Liver (tissue), 3 donors: ENCODE results near the gene SEZ6L2.

Source experiments
- EGR1 ChIP-seq, 2 donors: IDR thresholded peaks; 2 replicates each; pipeline ENCODE4 v1.6.1; 2016 to 2018; ENCODE audit warnings: antibody characterized with exemption in 2 of 2, low read depth in 2 of 2
- FOXA1 ChIP-seq: IDR thresholded peaks from 2 replicates; pipeline ENCODE4 v1.6.1; 2016; ENCODE audit warnings: antibody characterized with exemption
- GABPA ChIP-seq, 2 donors: IDR thresholded peaks in 1 of 2; conservative IDR thresholded peaks in 1 of 2; 2 replicates each; pipeline ENCODE4 v1.6.1; 2016; ENCODE audit warnings: antibody characterized with exemption in 2 of 2, mild to moderate bottlenecking in 1 of 2, moderate library complexity in 1 of 2
- JUND ChIP-seq, 2 donors: IDR thresholded peaks; 2 replicates each; pipeline ENCODE4 v1.6.1; 2016; ENCODE audit warnings: antibody characterized with exemption in 2 of 2
- NR2F2 ChIP-seq: IDR thresholded peaks from 2 replicates; pipeline ENCODE4 v1.6.1; 2016; ENCODE audit warnings: antibody characterized with exemption
- RAD21 ChIP-seq, 2 donors: IDR thresholded peaks; 2 replicates each; pipeline ENCODE4 v1.6.1; 2016; ENCODE audit warnings: antibody characterized with exemption in 2 of 2, mild to moderate bottlenecking in 2 of 2
- SP1 ChIP-seq: IDR thresholded peaks from 2 replicates; pipeline ENCODE4 v1.6.1; 2018; ENCODE audit warnings: antibody characterized with exemption, mild to moderate bottlenecking
- TAF1 ChIP-seq: conservative IDR thresholded peaks from 2 replicates; pipeline ENCODE4 v1.6.1; 2016; ENCODE audit warnings: antibody characterized with exemption, mild to moderate bottlenecking
- YY1 ChIP-seq: IDR thresholded peaks from 2 replicates; pipeline ENCODE4 v1.6.1; 2016; ENCODE audit warnings: antibody characterized with exemption, mild to moderate bottlenecking
- TF ChIP-seq, protein P1 (sequence below): fragments of 150-350 bp; IDR thresholded peaks from 2 replicates; pipeline ENCODE4 v1.5.1; 2017; ENCODE audit warnings: improper control_type of control experiment, low read depth, low read length; ENCODE audit not compliant: missing input control
- TF ChIP-seq, protein P2 (sequence below): IDR thresholded peaks from 2 replicates; pipeline ENCODE4 v1.6.1; 2016; ENCODE audit warnings: antibody characterized with exemption
- TF ChIP-seq, protein P3 (sequence below): IDR thresholded peaks from 2 replicates; pipeline ENCODE4 v1.6.1; 2016; ENCODE audit warnings: antibody characterized with exemption
- TF ChIP-seq, protein P4 (sequence below): IDR thresholded peaks from 2 replicates; pipeline ENCODE4 v1.6.1; 2016; ENCODE audit warnings: antibody characterized with exemption
- TF ChIP-seq, protein P5 (sequence below): IDR thresholded peaks from 2 replicates; pipeline ENCODE4 v1.6.1; 2016; ENCODE audit warnings: antibody characterized with exemption, mild to moderate bottlenecking
- donor health status: healthy.
- donor health status: healthy.

DNA sequence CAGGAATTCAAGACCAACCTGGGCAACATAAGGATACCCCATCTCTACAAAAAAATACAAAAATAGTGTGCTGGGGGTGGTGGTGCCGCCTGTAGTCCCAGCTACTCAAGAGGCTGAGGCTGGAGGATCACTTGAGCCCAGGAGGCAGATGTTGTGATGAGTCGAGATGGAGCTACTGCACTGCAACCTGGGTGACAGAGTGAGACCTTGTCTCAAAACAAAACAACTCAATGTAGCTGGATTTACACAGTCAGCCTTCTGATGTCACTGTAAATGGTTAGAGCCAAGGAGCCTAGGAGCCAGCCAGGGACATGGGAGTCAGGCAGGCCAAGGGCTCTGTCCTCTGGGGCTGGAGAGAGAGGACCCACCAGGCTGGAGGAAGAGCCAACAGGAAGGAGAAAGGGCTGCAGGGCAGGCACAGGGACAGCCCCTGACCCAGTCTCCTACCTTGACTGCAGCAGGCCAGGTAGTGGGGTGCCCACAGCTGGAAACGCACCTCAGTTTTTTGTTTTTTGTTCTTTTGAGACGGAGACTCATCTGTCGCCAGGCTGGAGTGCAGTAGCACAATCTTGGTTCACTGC, 44.7 kb downstream of the SEZ6L2 start:
- TF ChIP-seq, protein P1, sequence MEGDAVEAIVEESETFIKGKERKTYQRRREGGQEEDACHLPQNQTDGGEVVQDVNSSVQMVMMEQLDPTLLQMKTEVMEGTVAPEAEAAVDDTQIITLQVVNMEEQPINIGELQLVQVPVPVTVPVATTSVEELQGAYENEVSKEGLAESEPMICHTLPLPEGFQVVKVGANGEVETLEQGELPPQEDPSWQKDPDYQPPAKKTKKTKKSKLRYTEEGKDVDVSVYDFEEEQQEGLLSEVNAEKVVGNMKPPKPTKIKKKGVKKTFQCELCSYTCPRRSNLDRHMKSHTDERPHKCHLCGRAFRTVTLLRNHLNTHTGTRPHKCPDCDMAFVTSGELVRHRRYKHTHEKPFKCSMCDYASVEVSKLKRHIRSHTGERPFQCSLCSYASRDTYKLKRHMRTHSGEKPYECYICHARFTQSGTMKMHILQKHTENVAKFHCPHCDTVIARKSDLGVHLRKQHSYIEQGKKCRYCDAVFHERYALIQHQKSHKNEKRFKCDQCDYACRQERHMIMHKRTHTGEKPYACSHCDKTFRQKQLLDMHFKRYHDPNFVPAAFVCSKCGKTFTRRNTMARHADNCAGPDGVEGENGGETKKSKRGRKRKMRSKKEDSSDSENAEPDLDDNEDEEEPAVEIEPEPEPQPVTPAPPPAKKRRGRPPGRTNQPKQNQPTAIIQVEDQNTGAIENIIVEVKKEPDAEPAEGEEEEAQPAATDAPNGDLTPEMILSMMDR = no peak
- no peak for TF ChIP-seq RAD21 (IDR thresholded peaks at IDR 0.05)
- TF ChIP-seq, protein P2, sequence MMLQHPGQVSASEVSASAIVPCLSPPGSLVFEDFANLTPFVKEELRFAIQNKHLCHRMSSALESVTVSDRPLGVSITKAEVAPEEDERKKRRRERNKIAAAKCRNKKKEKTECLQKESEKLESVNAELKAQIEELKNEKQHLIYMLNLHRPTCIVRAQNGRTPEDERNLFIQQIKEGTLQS = no peak
- TF ChIP-seq GABPA (IDR thresholded peaks at IDR 0.05 in 1 of 2, conservative IDR thresholded peaks at IDR 0.05 in 1 of 2) = no peak
- TF ChIP-seq, protein P3, sequence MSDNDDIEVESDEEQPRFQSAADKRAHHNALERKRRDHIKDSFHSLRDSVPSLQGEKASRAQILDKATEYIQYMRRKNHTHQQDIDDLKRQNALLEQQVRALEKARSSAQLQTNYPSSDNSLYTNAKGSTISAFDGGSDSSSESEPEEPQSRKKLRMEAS = no peak
- TF ChIP-seq SP1 = no peak
- TF ChIP-seq, protein P4, sequence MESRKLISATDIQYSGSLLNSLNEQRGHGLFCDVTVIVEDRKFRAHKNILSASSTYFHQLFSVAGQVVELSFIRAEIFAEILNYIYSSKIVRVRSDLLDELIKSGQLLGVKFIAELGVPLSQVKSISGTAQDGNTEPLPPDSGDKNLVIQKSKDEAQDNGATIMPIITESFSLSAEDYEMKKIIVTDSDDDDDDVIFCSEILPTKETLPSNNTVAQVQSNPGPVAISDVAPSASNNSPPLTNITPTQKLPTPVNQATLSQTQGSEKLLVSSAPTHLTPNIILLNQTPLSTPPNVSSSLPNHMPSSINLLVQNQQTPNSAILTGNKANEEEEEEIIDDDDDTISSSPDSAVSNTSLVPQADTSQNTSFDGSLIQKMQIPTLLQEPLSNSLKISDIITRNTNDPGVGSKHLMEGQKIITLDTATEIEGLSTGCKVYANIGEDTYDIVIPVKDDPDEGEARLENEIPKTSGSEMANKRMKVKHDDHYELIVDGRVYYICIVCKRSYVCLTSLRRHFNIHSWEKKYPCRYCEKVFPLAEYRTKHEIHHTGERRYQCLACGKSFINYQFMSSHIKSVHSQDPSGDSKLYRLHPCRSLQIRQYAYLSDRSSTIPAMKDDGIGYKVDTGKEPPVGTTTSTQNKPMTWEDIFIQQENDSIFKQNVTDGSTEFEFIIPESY = no peak
- TF ChIP-seq JUND (IDR thresholded peaks at IDR 0.05) = no peak
- TF ChIP-seq, protein P5, sequence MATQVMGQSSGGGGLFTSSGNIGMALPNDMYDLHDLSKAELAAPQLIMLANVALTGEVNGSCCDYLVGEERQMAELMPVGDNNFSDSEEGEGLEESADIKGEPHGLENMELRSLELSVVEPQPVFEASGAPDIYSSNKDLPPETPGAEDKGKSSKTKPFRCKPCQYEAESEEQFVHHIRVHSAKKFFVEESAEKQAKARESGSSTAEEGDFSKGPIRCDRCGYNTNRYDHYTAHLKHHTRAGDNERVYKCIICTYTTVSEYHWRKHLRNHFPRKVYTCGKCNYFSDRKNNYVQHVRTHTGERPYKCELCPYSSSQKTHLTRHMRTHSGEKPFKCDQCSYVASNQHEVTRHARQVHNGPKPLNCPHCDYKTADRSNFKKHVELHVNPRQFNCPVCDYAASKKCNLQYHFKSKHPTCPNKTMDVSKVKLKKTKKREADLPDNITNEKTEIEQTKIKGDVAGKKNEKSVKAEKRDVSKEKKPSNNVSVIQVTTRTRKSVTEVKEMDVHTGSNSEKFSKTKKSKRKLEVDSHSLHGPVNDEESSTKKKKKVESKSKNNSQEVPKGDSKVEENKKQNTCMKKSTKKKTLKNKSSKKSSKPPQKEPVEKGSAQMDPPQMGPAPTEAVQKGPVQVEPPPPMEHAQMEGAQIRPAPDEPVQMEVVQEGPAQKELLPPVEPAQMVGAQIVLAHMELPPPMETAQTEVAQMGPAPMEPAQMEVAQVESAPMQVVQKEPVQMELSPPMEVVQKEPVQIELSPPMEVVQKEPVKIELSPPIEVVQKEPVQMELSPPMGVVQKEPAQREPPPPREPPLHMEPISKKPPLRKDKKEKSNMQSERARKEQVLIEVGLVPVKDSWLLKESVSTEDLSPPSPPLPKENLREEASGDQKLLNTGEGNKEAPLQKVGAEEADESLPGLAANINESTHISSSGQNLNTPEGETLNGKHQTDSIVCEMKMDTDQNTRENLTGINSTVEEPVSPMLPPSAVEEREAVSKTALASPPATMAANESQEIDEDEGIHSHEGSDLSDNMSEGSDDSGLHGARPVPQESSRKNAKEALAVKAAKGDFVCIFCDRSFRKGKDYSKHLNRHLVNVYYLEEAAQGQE = no peak
- TF ChIP-seq NR2F2 = no peak
- no peak for TF ChIP-seq FOXA1
- TF ChIP-seq YY1 = no peak
- TF ChIP-seq TAF1 = no peak
- TF ChIP-seq EGR1 (IDR thresholded peaks at IDR 0.05; ENCODE audit: low read depth in 2 of 2) = no peak
